Dermis microvascular lymphatic vessel endothelial cell (primary cell): Measurements from ENCODE around the gene FSHR. TPM values are rescaled to one million over a fixed set of nuclear protein-coding genes. Genes with fewer than 3 reads are reported as not detected.

Experiments used
- DNase-seq, 2 donors: peaks; one replicate each; pipeline versions ENCODE4 v3.0.0 to v3.0.0-alpha.2; 2010; ENCODE audit warnings: low read depth in 2 of 2
- total RNA-seq: library from RNA; depleted of rRNA; stranded (reverse); fragments of >200 nt; gene quantifications from 2 replicates; pipeline ENCODE4 v1.2.1, GENCODE V29; 2014

FSHR gene
- total RNA-seq, 1 donor from 2014 or later: not detected

- DNase-seq: no peak
These were observed 121.4 kb downstream of the FSHR start for GRCh38 chr2:49032936-49033335.

GRCh38 chr2:49032126-49032525 is 122.2 kb downstream of the FSHR start:
- no peak for DNase-seq

DNA sequence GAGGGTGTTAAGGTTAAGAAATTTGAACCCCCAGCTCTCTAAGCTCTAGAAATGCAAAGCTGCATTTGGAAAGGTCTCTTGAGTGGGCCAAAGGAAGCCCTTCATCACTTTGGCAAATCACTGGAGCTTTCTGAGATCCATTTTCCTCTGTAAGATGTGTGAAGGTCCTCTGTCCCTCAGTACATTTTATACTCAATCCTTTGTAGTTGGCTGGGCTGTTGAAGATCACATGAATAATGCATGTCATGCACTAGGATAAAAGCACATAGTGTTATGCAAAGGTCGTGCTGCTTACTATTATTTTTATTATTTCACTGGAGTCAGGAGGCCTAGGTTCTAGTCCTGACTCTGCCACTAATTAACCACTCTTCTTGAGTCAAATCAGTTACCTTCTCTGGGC is 124.9 kb downstream of the FSHR start:
- no peak for DNase-seq

- no peak for DNase-seq
These were observed 126.2 kb downstream of the FSHR start for GRCh38 chr2:49028101-49028500.

DNA sequence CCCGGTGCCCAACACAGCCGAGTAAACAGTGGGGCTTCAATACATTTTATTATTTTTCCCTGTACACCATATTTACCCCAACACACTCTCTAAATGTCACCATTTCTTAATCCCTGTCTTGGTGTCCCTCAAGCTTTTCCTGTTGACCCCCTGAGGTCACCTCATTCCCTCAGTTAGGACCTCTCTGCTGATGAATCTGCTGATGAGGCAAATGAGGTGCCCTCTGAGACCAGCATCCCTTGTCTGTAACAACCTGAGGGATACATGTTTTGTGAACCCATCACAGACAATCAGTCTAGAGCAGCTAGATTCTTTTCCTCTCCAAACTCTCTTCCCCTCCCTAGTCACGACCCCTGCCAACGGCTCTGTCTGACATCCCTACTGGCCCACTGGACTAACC is 127.6 kb downstream of the FSHR start:
- no peak for DNase-seq

DNA sequence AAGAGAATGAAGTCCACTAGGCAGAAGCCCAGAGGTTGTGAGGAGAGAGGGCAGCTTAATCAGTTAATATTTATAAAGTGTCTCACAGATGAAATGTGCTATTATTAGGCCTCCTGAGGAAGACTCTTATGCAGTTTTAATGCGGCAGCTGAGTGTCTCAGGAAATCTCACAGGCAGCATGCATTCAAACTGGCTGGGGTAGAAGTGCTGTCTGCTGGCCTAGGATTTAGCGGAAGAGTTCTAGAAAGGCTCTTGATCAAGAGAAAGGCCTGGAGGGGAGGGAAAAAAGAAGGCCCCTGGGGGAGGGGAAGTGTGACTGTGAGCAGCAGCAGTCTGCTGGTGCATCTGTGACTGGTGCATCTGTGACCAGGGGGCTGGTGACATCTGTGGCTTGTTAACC is 133.0 kb downstream of the FSHR start:
- no peak for DNase-seq

DNA sequence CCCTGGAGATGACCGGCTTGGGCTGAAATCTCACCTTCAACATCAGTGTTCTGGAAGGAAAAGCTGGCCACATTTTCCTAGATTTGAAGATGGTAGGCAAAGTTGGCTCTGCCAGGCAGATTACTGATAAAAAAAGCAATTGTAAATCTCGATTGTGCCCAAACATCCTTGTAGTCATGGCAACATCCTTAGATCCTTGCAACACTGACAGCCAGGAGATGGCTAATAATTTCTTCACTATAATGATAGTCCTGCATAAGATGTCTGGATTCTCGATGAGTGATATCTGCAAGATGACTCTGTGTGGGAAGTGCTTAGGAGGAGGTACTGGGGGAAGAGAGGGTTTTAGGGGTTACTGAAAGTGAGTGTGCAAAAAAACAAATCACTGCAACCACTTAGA is 149.1 kb downstream of the FSHR start:
- DNase-seq: no peak

GRCh38 chr2:49004036-49004626 is 150.2 kb downstream of the FSHR start:
- DNase-seq: no peak

DNA sequence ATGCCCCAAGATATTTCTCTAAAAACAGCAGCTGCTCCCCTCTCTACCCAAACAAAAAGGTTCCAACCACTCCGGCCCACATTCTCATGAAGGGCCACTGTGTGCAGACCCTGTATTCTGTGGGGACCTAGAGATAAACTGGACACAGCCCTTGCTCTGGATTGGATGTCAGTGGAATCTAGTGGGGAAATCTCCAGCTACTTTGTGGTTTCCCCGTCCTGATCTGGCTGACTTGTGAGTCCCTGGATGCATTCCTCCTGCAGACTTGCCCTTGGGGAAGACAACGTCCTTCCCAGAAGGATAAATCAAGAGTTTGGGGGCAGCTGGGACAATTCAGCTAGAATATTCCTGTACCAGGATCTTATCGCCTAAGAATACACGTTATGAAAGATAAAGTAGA is 151.1 kb downstream of the FSHR start:
- no peak for DNase-seq

GRCh38 chr2:49002750-49003149 is 151.6 kb downstream of the FSHR start:
- no peak for DNase-seq

DNA sequence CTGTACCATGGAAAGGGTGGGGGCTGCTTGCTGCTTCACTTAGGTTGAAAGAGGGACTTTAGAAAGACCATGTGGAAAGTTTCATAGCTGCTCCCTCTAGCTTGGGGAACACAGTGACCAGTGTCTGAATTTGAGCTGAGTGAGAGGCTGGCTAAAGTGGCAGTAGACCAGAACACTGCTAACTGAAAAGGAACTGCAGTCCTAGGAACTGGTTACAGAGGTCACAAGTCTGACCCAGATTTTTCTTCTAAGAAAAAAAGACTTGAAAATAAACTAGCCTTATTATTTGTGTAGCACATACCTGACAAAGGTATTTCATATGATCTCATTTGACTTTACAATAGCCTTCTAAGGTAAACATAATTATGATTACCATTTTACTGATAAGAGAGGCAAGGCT is 153.6 kb downstream of the FSHR start:
- no peak for DNase-seq

GRCh38 chr2:48998449-48998848 is 155.9 kb downstream of the FSHR start:
- DNase-seq: no peak

DNA sequence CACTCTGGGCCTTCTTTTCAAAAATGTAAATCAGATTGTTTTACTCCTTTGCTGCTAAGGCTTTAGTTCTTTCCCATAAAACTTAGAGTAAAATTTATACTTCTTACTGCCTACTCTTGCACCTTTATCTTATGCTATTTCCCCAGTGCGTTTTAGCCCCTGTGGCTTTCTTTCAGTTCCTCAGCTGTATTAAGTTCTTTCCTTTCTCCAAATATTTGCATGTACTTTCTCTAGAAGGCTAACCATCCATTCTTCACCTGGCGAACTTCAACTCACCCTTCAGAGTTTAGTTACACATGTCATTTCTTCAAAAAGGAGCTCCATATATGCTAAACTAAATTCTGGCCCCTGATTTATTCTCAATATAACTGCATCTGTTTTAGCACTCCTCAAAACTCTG is 160.7 kb downstream of the FSHR start:
- no peak for DNase-seq

DNA sequence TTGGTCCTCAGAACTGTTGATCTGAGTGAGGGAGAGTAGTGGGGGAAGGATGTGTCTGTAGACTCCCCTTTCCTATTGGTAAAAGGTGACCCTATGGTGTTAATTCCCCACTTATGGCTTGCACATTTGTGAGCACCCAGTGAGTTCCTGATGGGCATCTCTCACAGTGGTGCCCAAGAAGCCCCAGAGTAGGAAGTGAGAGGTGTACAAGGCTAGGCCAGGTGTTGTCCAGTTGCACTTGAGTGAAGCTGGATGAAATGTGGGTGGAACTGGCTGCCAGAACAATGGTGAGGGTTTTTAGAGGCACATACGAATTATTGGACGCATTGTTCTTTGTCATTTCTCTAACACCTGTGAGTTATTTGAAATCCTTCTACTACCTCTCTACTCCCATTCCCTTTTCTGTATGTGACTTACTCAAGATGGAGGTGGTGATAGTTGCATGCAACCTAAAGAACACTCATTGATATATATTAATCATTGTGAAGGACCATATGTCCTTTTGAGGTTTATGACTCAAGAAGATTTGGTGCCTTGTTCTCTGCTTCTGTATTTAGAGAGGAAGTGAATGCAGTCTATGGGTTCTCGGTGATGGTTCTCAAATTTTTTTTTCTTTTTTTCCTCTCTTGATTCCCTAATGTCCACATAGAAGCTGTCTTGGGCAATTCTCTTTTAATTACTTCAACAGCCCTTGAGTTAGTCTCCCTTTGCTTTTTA is 162.7 kb downstream of the FSHR start:
- DNase-seq: no peak

GRCh38 chr2:48984922-48985321 is 169.4 kb downstream of the FSHR start:
- no peak for DNase-seq

DNA sequence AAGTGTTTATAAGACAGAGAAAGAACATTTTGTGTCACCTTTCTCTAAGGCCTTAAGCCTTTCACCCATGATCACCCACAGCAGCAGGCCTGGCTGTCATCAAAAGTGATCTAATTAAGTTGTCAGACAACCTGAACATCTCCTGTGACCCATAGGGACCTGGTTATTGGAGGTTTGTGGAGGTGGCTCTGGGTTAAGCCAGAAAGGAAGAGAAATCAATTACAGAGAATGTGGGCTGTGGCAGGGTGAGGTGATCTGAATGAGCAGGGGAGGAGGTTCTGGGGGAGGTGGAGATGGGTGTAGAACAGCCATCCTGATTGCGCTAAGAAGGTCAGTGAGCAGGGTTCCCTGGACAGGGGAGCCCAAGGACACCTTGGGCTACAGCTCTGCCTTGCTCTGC is 170.8 kb downstream of the FSHR start:
- DNase-seq: no peak

DNA sequence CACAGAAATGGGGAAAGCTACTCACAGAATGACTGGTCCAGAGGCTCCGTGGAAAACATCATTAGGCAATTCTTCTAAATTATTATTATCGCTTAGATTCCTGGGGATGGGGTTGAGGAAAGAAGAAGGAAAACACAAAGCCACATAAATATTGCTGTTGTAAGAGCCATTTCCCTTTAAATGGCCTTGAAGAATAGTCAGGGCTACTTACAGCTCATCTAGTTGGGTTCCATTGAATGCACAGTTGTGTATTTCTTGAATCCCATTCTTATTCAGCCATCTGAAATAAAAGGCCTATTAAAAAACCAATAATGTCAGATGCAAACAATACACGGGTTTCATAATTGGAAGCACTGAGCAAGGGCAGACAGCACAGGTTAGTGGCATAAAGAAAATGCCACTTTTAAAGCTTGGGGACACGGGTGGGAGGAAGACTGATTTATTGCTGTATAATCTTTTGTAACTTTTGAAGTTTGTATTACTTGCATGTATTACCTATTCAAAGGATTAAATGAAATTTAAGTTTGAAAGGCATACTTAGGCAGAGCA is 171.4 kb downstream of the FSHR start:
- DNase-seq: no peak

DNA sequence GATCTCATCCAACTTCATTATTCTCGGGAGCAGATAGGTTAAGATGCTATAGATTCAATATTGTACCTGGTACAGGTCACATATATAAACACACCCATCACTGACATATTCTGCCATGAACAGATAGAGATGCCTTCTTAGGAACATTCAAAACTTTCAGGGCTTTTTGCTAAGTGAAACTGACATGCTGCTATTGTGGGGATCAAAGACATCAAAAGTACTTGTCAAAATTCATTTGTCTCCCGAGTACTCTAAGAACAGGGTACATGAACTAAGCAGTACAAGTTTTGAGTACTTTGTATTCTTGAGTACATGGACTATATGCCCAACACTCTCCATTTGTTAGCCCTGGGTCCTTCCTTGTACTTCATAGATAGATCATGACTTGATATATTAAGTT is 173.5 kb downstream of the FSHR start:
- no peak for DNase-seq

DNA sequence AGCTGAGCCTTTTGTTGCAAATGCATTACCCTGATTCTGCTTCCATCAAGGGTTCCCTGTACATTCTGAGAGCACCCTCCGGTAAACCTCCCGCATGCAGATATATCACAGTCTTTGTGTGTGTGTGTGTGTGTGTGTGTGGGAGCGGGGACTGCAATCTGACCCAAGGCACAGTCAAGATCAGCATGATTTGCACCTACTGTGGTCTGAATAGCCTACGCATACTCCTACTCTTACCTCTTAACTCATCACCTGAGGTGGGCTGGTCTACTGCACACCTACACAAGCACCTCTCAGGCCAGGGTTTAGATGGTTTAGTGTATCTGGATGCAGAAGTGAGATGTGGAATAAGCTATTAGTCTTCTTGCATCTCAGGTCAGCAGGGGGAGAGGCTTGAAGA is 174.6 kb downstream of the FSHR start:
- no peak for DNase-seq

DNA sequence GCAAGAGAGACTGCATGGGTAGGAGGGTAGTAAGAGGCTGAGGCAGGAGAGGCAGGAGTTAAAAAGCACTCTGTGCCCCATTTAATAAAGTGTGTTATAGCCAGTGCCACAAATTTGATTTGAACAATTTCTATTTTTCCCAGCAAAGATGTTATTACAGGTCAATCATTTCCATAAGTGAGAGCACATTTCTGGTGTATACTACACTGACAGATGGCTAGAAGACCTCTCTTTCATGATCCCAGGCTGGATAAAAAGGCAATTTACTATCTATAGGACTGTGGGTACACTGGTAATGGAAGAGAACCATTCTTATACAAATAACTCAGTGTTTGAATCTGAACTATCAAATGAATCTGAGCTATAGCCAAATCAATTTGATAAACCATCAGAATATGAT is 176.2 kb downstream of the FSHR start:
- no peak for DNase-seq

DNA sequence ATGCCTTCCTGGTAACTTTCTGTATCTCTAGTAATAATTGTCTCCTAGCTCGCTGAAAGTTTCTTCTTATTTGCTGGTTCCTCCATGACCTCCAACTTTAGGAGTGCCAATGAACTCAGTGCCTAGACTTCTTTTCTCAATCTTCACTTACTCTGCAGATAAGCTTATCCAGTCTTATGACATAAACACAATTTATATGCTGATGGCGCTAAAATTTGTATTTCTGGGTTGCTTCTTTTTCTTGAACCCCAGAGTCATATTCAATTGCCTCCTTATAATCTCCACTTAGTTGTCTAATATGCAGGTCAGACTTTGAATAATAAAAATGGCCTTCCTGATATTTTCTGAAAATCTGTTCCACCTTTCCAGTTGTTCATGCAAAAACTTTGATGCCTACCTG is 182.5 kb downstream of the FSHR start:
- no peak for DNase-seq

DNA sequence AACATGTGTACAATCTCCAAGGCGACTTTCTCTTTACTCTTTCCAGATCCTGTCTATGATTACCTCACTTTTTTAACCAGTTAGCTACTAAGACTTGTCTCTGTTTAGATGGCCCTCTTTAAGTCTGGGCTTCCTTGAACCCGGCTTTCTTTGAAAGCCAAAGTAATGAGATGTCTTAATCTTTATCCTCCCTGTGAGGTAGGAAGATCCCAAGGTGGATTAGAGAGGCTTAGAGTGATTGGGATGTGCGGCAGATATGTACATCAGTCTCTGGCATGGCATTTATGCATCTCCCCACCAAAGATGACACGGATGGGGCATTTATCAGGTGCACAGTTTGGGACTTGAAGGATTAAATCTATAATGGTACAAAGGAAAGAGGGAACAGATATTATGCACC is 186.3 kb downstream of the FSHR start:
- no peak for DNase-seq

GRCh38 chr2:48965204-48965603 is 189.1 kb downstream of the FSHR start:
- DNase-seq: no peak
